Keratinocyte (primary cell): ENCODE measurements around the gene RNPEP. TPM values are rescaled to one million over a fixed set of nuclear protein-coding genes. Genes with fewer than 3 reads are reported as not detected.

Experiments
- DNase-seq: peaks from one replicate; pipeline ENCODE4 v3.0.0-alpha.2; 2011; ENCODE audit warnings: low read depth, missing footprints, low spot score
- FAIRE-seq: peaks from 2 replicates; lab custom pipeline; 2011; peaks lifted over from hg19 to GRCh38; lab: Jason Lieb, UNC
- H2AFZ ChIP-seq: 2 replicates; pipeline ENCODE4 v1.6.0; 2012; ENCODE audit warnings: low read length, control low read depth, inconsistent platforms; ENCODE audit not compliant: control insufficient read depth
- H3K27ac ChIP-seq: 2 replicates; pipeline ENCODE4 v1.5.1; 2011; ENCODE audit warnings: low read length; ENCODE audit not compliant: control insufficient read depth, insufficient read depth
- H3K27me3 ChIP-seq: 3 replicates; pipeline ENCODE4 v1.6.0; 2011; ENCODE audit warnings: low read length; ENCODE audit not compliant: control insufficient read depth, insufficient read depth; ENCODE audit errors: extremely low read depth
- H3K36me3 ChIP-seq, 2 experiments: 2 replicates in 1 of 2; 3 replicates in 1 of 2; pipeline ENCODE4 v1.5.1; 2011; ENCODE audit warnings: low read length in 2 of 2, mild to moderate bottlenecking in 1 of 2; ENCODE audit not compliant: control insufficient read depth in 2 of 2, insufficient read depth in 2 of 2; ENCODE audit errors: extremely low read depth in 1 of 2
- H3K4me1 ChIP-seq: 3 replicates; pipeline ENCODE4 v1.5.1; 2011; ENCODE audit warnings: low read length; ENCODE audit not compliant: control insufficient read depth, insufficient read depth; ENCODE audit errors: extremely low read depth
- H3K4me2 ChIP-seq: 3 replicates; pipeline ENCODE4 v1.6.0; 2011; ENCODE audit warnings: low read depth, low read length; ENCODE audit not compliant: control insufficient read depth, insufficient read depth; ENCODE audit errors: extremely low read depth
- H3K4me3 ChIP-seq, 3 experiments: fragments of 200-600 bp in 1 of 3; sonication (generic) in 1 of 3; 2 replicates in 2 of 3; 3 replicates in 1 of 3; pipeline ENCODE4 v1.5.1; 2011 to 2016; ENCODE audit warnings: low read length in 3 of 3, mild to moderate bottlenecking in 3 of 3, control low read depth in 2 of 3, inconsistent platforms in 1 of 3, low read depth in 1 of 3, mixed read lengths in 1 of 3, mixed run types in 1 of 3, moderate library complexity in 1 of 3; ENCODE audit not compliant: control insufficient read depth in 2 of 3, insufficient read depth in 2 of 3; ENCODE audit errors: extremely low read depth in 1 of 3
- H3K79me2 ChIP-seq: 2 replicates; pipeline ENCODE4 v1.6.0; 2012; ENCODE audit warnings: low read length; ENCODE audit not compliant: control insufficient read depth, insufficient read depth
- H3K9ac ChIP-seq: 3 replicates; pipeline ENCODE4 v1.6.0; 2011; ENCODE audit warnings: low read length; ENCODE audit not compliant: control insufficient read depth, insufficient read depth; ENCODE audit errors: extremely low read depth
- H3K9me1 ChIP-seq: 3 replicates; pipeline ENCODE4 v1.6.0; 2011; ENCODE audit warnings: low read length; ENCODE audit not compliant: control insufficient read depth, insufficient read depth; ENCODE audit errors: extremely low read depth
- H3K9me3 ChIP-seq: 2 replicates; pipeline ENCODE4 v1.5.1; 2012; ENCODE audit warnings: low read depth, low read length; ENCODE audit not compliant: control insufficient read depth
- H4K20me1 ChIP-seq: 3 replicates; pipeline ENCODE4 v1.6.0; 2011; ENCODE audit warnings: low read length; ENCODE audit not compliant: control insufficient read depth, insufficient read depth; ENCODE audit errors: extremely low read depth
- EZH2 ChIP-seq: IDR thresholded peaks from one replicate; pipeline ENCODE4 v1.6.1; 2012; ENCODE audit warnings: inconsistent platforms, mild to moderate bottlenecking, low read length, moderate library complexity
- dilution Hi-C: fragments of 300-500 bp; cut with MboI; formaldehyde crosslinking; loops from one replicate; pipeline ENCODE4 v1.7.0; 2020; ENCODE audit warnings: low sequenced_read_pairs; ENCODE audit not compliant: extremely low pct_ligation_motif_present
- polyA plus RNA-seq, 5 experiments: library from polyadenylated mRNA; depleted of rRNA in 3 of 5; stranded (reverse) in 3 of 5; stranded (forward) in 1 of 5; unstranded in 1 of 5; fragments of >200 nt; gene quantifications; 1 replicate in 1 of 5; 2 replicates in 3 of 5; 3 replicates in 1 of 5; pipeline versions ENCODE4 v1.2.1 to v1.2.3, GENCODE V29; 2011 to 2012; ENCODE audit warnings: missing spikeins in 2 of 5, low read depth in 1 of 5, low replicate concordance in 1 of 5
- TF ChIP-seq, protein P1 (sequence below), 3 experiments: IDR thresholded peaks in 1 of 3; conservative IDR thresholded peaks in 1 of 3; optimal IDR thresholded peaks in 1 of 3; 2 replicates in 2 of 3; 3 replicates in 1 of 3; pipeline versions ENCODE3 to v1.5.1; 2011; ENCODE audit warnings: low read length in 3 of 3, mild to moderate bottlenecking in 3 of 3, moderate library complexity in 2 of 3, control low read depth in 1 of 3, inconsistent platforms in 1 of 3; ENCODE audit not compliant: insufficient read depth in 2 of 3; ENCODE audit errors: extremely low read depth in 1 of 3

The RNPEP gene
- polyA plus RNA-seq, 1 donor (not counting 4 experiments of a cell fraction or from before 2014, with no cell fraction given) = 63.0 TPM

DNA sequence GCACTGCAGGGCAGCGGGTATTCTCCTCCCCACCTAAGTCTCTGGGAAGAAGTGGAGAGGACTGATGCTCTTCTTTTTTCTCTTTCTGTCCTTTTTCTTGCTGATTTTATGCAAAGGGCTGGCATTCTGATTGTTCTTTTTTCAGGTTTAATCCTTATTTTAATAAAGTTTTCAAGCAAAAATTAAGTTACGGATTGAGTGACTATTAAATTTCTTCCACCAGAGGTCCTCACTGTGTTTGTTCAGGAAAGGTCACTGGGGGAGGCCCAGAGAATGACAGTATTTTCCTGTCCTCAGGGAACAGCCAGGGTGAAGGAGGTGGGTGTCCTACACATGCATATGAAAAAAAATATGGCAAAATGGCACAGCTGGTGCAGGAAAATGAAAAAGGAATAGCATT, 23.5 kb downstream of the RNPEP start:
- Histone ChIP-seq H3K4me3 (no peak overlapping the region), H3K36me3 (peaks cover 23 to 24% of the 10 kb centered on the region in 2 experiments), H3K27ac (no peak overlapping the region), H3K27me3 (no peaks in the 10 kb centered on the region), H3K9ac (no peak overlapping the region), H4K20me1 (no peaks in the 10 kb centered on the region), H3K4me1 (peaks cover 31% of the 10 kb centered on the region), H3K79me2 (no peaks in the 10 kb centered on the region), H3K9me1 (peaks cover 2% of the 10 kb centered on the region), H2AFZ (no peak overlapping the region), H3K9me3 (no peaks in the 10 kb centered on the region), H3K4me2 (no peak overlapping the region)
- TF ChIP-seq, protein P1, sequence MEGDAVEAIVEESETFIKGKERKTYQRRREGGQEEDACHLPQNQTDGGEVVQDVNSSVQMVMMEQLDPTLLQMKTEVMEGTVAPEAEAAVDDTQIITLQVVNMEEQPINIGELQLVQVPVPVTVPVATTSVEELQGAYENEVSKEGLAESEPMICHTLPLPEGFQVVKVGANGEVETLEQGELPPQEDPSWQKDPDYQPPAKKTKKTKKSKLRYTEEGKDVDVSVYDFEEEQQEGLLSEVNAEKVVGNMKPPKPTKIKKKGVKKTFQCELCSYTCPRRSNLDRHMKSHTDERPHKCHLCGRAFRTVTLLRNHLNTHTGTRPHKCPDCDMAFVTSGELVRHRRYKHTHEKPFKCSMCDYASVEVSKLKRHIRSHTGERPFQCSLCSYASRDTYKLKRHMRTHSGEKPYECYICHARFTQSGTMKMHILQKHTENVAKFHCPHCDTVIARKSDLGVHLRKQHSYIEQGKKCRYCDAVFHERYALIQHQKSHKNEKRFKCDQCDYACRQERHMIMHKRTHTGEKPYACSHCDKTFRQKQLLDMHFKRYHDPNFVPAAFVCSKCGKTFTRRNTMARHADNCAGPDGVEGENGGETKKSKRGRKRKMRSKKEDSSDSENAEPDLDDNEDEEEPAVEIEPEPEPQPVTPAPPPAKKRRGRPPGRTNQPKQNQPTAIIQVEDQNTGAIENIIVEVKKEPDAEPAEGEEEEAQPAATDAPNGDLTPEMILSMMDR (optimal IDR thresholded peaks at IDR 0.05 in 1 of 3, IDR thresholded peaks at IDR 0.05 in 1 of 3, conservative IDR thresholded peaks at IDR 0.05 in 1 of 3; ENCODE audit: extremely low read depth in 1 of 3, insufficient read depth in 2 of 3, low read length in 3 of 3) = peak; percentile 19 to 23 (median 22)
- TF ChIP-seq EZH2 = no peak
- dilution Hi-C loops = no loop called here
- FAIRE-seq (no peak), DNase-seq (no peak)

DNA sequence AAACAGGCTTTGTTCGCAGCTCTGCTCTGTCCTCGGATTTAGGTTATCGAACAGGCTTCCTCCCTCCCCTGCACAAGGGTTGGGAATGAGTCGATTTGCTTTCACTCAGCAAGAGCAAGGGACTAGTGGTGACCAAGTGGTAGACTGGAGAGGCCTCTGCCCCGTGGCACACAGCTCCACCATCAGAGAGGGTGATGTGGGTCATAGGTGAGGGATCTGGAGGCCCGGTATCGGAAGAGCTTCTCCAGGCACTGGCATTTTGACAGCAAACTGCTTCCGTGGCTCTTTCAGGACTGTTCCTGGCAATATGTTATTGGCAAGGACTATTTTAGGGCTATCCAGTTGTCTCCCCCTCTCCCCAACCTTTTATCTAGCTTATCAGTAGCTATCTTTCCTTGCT, 24.9 kb downstream of the RNPEP start:
- Histone ChIP-seq H3K4me2 (peak overlapping the region; percentile 66), H2AFZ (no peak overlapping the region), H3K27me3 (no peaks in the 10 kb centered on the region), H3K9me1 (peaks cover 2% of the 10 kb centered on the region), H3K79me2 (no peaks in the 10 kb centered on the region), H3K36me3 (peaks cover 13 to 15% of the 10 kb centered on the region in 2 experiments), H3K9me3 (no peaks in the 10 kb centered on the region), H4K20me1 (no peaks in the 10 kb centered on the region), H3K4me3 (no peak overlapping the region), H3K9ac (peak overlapping the region; percentile 39), H3K4me1 (peaks cover 31% of the 10 kb centered on the region), H3K27ac (peak overlapping the region; percentile 58)
- no peak for FAIRE-seq
- dilution Hi-C loops = no loop called here
- DNase-seq = no peak
- TF ChIP-seq, protein P1 (optimal IDR thresholded peaks at IDR 0.05 in 1 of 3, IDR thresholded peaks at IDR 0.05 in 1 of 3, conservative IDR thresholded peaks at IDR 0.05 in 1 of 3; ENCODE audit: extremely low read depth in 1 of 3, insufficient read depth in 2 of 3, low read length in 3 of 3) = no peak
- no peak for TF ChIP-seq EZH2
